HG02852 (cell line): Measurements from ENCODE around the gene CTNND1.

Experiments used
- ATAC-seq: cut with Tn5 transposase; IDR thresholded peaks from one replicate; pipeline ENCODE4 v1.9.1; 2021; ENCODE audit warnings: mild to moderate bottlenecking, moderate library complexity; ENCODE audit not compliant: unreplicated experiment

Gene CTNND1

DNA sequence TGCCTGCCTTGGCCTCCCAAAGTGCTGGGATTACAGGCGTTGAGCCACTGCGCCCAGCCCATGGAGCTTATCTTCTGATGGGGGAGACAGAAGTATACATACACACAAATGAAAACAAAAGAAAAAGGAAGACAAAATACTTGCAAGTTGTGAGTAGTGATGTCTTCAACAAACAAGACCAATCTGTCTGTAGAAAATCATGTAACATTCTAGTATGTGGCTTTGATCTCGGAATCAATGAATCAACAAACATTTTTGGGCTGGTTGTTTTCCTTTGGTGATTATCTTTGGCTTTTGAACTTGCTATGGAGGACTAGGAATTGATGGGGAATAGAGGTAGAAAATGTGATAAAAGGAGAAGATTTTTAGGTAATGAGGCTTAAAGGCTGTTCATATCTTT, 3.4 kb upstream of the CTNND1 start:
- ATAC-seq = no peak

DNA sequence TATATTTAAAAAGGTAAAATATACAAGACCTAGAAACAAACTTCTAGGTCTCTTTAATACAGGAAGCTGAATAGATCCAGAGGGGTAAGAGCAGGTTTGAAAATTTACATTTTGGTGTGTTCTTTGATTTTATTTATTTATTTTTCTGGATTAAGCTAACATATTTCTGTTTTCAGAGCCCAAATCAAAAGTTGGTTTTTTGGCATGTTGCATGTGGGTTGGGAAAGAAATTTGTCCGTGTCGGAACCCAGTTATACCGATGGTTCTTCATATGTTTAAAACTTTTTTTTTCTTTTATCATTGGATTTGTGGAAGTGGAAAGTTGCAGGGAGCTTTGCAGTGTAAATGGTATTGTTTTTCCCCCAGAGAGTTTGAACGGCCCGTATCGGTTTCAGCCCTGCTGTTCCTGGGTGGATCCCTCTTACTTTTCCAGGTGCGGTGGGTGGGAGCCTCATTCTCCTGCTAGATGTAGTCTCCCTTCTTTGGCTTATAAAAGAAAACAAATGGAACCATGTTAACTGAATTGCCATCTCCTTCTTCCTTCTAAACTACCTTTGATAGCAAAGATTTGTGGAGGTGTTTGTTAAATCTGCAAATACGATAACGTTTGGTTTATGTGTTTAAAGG, 746 bp downstream of the CTNND1 start:
- no peak for ATAC-seq

DNA sequence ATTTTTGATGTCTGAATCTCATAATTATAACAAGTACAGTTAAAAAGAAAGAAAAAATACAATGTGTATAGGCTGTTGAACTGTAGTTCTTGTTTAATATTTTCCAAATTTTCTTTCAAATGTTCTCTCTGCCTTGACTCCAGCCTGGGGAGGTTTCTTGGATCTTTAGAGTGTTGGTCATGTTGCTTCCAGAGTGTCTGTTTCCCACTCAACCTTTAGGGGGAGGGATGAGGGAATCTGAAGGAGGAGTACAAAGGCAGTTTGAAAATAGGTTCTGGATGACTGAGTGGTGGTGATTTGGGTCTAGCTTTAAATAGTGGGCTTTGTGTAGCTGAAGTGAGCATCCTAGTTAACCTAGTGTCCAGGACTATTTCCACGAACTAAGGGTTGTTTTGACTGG, 2.0 kb downstream of the CTNND1 start:
- no peak for ATAC-seq

DNA sequence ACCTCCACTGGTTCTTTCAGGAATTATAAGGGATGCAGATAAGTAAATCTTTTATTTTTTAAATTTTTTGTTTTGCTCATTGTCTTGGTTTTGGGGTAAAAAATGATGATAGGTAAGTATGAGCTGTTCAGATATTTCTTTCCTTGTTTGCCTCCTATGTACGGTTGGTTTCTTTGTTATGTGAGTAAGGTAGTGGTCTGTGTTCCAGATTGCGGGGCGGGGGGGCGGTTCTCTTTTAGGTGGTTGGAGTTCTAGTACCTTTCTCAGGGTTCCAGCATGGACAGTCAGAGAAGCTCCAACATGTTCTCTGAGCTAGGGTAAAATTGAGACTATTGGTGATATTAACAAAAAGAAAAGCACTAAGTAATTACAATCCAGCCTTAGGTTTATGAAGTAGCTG, 2.4 kb downstream of the CTNND1 start:
- no peak for ATAC-seq

DNA sequence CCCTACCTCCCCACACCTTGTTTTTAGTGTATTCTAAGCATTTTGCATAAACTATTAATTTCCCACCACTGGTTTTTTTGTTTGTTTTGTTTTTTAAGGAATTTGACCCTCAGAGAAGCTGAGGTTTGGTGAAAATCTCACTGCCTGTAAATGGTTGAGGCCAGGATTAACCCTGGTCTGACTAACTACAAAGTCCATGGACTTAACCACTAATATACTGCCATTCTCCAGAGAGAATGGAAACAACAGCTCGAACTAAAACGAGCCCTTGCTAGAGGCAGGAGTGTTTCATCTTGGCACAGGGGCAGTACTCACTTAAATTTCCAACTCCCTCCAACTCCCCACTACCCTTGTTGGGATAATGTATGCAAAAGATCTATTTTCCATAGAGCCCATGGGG, 3.0 kb downstream of the CTNND1 start:
- ATAC-seq = no peak

DNA sequence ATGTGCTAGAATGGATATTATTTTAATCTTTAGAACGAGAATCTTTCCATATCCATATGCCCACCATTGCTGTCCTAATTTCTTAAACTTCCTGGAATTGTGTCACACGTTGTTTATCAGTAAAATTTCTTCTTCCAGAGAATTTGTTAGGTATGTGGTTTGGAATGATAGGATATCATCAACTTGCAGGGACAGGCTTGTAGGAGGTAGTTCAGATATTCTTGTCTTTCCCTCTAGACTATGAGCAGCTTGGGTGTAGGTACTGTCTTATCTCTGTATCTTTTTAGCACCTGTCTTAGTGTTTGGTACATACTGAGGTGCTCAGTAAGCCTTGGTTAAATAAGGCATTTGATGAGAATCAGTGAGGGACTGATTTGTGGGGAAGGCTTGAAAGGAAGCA, 3.4 kb downstream of the CTNND1 start:
- ATAC-seq = no peak

DNA sequence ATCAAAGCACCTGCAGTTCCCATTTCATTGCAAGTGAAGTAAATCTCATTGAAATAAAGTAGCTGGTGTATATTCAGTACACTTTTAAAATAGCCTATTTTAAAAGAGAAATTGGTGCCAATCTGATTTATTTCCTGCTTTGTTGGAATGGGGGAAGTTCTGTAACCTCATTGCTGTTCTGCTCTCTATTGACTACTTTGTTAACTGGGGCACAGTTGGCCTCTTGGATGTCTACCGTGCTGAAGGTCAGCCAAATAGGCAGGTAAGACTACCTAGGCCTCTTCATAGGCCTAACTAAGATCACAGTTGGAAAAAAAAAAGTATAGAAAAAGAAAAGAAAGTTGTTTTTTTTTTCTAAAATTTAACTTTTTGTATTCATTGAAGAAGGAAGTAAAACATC, 9.2 kb downstream of the CTNND1 start:
- ATAC-seq = no peak

DNA sequence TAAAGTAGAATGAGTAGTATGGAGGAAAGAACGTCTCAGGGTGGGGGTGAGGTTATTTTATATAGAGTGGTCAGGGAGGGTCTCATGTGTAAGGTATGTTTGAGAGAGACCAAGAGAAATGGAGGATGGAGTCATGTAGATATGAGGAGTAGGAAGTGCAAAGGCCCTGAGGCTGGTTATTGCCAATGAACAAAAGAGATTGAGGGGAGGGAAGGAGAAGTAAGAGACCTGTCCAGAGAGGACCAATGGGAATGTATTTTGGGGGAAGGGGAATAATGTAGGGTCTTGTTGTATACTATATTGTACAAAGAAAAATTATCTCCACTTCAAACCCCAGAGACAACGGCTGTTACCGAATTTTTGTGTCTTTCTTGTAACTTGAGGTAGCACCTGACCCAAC, 9.8 kb downstream of the CTNND1 start:
- ATAC-seq = no peak

DNA sequence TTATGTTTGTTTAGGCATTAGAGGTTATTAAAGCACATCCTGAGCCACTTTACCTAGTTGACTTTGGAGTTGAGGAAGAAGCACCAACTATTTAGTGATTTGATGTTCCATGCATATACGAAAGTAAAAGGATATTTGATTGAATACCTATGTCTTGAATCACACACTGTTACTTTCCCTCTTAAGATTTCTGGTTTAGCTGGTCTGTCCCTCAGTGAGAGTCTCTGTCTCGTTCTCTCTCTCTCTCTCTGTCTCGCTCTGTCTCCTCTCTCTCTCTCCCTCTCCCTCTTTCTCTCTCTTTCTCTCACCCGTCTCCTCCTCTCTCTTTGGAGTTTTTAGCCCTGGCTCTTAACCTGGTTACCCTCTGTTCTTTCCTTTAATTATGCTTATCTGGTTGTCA, 11.0 kb downstream of the CTNND1 start:
- ATAC-seq = no peak

DNA sequence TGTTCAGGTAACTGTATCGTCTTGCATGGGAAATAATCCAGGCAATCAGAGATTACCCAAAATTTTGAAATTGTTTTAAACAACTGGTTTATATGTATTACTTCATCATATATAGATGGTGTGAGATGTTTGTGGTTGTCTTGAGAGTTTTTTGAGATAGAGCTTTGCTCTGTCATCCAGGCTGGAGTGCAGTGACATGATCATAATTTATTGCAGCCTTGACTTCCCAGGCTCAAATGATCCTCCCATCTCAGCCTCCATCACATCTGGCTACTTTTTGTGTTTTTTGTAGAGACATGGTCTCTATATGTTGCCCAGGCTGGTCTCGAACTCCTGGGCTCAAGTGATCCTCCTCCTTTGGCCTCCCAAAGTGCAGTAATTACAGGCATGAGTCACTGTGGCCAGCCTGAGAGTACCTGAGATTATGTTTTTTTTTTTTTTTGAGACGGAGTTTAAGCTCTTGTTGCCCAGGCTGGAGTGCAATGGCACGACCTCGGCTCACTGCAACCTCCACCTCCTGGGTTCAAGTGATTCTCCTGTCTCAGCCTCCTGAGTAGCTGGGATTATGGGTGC, 11.5 kb downstream of the CTNND1 start:
- no peak for ATAC-seq

DNA sequence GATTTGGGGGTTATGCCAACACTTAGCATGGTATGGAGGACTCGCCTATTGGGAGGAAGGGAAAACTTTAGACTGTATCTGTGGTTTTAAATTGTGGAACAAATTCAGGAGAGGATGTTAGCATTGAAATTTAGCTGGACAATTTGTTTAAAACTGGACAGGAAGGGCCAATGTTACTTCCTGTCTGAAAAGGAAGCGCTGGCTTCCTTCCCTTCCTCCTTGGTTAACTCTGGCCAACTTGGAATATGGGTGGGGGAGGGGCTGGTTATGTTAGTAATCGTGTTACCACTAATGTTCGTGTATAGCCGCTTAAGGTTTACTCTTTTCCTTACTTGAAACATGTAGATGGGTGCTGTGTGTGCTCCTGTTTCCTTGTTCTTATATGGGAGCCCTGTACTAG, 13.9 kb downstream of the CTNND1 start:
- no peak for ATAC-seq

DNA sequence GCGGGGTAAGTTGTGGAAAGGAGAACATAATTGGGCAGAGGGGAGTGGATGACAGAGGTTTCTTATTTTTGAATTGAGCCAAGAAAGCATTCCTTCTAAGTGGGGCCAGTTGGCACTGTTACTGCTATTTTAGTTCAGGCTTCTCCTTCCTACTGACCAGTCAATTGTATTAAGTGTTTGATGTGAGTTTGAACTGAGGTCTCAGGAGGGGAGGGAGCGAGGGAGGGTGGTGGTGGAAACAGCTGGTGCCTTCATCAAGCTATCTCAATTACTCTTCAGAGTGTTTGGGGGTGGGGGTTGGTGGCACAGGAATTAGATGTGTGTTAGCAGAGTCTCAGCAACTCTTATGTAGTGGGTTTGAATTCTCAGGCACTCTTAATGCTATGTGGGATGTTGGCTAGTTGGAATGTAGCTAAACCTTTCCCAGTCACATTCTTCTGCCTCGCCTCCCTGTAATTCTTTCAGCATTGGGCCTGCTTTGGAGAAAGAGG, 14.5 kb downstream of the CTNND1 start:
- ATAC-seq = no peak

DNA sequence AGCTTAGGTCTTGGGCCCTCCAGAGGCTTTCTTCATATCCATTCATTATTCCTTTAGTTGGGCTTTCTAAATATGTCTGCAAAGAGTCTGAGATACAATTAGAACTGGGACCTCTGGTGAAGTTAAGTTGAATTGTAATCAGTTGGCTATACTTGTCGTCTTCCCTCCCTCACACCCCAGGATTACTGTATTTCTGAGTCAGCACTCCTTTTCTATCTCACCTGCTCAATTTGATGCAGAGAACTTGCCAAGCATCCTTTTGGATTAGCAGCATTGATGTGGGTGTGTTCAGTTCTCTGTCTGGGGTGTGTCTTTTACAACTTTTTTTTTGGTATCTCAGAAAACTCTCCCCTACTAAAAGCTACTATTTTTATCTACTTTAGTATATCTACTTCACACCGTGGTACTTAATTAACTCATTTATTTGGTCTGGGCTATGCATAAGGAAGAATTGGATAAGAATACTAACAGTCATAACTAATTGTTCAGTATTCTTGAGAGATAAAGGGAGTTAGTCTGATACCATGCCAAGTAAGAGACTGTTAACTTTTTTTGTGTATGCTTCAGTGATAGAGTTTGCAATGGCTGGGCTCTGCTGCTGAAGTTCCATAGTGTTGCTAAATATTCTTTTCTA, 15.1 kb downstream of the CTNND1 start:
- no peak for ATAC-seq

DNA sequence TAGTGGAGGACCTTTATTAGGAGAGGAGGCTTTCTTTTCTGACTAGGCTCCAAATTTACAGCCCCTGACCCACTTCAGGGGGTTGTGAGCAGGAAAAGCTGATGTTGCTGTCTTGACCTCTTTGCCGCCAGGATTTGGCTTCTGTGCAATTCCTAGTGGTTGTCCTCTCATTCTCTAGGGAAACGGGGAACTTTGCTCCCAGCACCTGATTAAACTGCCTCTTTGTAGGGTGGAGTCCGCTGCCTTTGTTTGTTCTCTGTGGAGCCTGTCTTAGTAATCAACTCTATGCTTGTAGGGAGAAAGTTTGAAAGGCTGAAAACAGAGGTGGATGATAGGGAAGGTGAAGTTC, 16.3 kb downstream of the CTNND1 start:
- ATAC-seq = no peak

DNA sequence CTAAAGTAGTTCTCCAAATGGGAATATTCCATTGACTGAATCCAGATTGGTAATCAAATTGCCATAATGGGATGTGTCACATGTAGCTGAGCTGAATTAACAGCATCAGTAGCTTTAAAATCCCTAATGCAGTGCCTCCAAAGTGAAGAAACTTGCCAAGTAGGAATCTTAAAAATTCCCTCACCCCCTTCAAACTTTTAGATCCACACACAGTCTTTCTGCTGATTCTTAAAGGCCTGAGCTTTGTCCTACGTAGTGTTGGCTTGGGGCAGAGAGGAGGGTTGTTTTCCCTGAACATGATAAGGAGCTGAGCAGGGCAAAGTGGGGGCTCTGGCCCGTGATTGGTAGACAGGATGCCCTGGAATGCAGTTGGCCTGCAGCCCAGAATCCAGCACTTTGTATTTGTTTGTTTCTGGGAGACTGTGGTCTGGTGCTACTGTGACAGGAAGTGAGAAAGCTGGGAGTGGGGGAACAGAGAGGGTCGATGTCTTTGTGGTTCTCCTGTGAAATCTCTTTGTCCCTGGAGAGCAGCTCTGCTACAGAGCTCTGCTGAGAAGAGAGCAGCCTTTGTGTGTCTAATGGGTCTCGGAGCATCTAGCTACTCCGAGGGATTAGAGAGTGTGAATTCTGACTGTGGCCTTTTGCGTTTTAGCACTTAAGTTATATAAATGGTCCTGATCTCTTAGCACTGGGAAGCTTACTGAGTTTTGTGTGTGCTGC, 16.9 kb downstream of the CTNND1 start:
- no peak for ATAC-seq

DNA sequence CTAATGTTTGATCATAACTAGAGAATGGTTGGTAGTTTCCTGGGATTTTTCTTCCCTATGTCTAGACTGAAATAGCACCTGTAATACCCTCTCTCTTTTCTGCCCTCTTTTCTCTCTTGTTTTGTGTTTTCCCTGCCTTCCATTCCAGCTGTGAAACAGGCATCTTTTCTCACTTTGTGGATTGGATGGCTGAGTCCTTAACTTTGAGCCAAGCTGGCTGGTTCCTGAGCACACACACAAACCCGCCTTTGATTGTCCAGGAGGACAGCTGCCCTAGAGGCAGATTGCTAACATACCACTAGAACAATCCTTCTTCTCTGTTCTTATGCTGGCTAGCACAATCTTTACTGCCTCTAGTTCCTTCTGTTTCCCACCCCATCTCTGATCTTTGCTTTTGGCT, 17.7 kb downstream of the CTNND1 start:
- no peak for ATAC-seq

DNA sequence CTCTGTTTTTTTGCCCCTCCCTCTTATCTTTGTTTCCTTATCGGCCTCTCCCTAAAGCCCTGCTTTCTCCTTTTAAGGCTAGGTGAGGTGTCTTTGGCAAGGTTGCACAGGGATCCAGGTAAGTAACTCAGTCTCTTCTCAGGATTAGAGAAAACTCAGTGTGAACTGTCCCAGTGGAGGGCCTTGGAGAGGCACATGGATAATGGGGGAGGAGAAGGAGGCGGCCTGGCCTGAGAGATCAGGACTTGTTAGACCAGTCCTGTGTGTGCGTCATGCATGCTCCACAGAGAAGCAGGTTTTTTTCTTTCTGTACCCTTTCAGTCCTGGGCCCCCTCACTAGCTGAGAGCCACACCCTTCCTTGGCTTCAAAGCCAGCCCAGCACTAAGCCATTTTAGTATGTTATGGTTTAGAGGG, 19.9 kb downstream of the CTNND1 start:
- ATAC-seq = no peak

DNA sequence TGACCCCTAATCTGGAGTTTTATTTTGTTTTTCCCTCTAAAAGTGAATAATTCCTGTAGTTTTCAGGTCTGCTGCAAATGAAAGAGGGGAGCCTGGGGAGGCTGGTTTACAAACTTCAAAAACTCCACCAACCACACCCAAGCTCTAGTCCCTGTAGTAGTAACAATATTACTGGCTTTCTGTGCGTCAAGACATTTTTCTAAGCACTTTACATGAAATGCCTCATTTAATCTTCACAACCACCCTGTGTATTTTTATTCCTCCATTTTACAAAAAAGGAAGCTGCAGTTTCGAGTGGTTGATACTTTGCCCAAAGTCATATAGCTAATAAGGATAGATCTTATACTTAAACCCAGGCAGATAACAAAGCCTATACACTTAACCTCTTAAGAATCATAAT, 23.5 kb downstream of the CTNND1 start:
- ATAC-seq = peak; percentile 68

DNA sequence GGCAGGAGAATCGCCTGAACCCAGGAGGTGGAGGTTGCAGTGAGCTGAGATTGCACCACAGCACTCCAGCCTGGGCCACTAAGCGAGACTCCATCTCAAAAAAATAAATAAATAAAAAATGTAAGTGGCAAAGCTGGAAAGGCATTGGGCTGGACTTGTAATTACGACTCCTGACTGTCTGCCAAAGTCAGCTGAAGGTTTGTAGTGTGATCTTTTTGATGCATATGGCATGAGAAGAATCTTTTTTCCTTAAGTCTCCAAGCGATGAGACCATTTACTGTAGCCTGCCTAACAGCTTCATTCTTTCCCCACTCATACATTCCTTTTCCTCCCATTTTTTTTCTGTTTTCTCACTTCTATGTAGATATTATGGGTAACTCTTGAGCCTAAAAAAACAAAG, 24.8 kb downstream of the CTNND1 start:
- no peak for ATAC-seq

DNA sequence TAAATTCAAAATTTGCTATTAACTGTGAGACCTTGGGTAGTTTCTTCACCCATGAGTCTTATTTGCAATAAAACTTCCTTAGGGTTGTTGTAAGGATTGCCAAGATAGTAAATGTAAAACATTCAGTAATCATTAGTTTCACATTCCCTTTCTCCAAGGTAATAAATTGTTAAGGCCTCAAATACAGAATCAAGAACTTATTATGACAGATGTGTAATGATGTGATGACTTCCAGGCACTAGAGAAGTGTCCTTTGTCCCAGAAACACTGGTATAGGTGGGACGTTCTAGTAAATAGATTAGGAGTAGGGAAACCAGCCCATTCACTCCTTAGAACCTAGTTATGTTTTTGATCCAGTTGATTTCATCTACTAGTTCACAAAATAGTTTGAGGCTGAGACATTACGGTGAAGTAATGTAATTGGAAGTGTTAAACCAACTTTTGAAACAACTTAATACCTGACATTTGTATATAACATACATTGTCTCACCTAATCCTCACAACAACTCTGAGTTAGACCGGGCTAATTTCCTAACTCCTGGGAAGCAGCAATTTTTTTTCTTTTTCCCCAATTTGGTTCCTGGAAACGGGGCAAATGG, 25.5 kb downstream of the CTNND1 start:
- no peak for ATAC-seq

DNA sequence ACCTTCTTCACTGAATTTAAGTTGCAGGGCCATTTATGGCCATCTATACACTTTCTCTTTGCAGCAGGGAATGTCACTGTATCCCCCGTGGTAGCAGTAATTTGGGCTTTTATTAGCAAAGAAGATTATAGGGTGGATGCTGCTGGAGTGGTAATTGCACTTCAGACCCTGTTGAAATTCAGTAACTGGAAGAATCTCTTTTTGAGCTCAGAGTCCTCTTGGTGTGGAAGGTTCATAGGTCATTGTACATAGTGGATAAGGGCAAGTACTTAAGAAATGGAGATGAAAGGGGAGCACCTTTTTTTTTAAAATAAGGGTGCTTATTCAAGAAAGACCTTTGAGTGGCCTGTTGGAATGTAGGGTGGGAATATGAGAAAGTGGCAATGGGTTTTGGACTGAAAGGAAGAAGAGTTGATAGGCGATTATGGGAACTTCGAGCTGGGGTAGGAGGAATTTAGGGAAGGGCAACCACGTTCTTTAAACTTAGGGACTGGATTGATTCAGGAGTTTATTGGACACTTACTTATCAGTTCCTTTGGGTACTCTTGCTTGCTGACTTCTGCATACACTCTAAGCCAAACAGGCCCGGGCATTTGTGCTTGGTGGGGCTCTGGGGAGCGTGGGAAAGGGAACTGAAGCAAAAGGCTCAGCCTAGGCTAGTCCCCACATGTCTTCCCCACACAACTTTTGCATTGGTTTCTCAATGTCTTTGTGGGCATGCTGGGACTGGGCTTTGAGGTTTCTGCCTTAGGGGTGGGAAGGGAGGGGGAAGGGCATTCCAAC, 26.5 kb downstream of the CTNND1 start:
- ATAC-seq = peak; percentile 30
